HG02642 (cell line): ENCODE results near the gene CUX1.

ENCODE experiments used
- ATAC-seq: cut with Tn5 transposase; IDR thresholded peaks from one replicate; pipeline ENCODE4 v1.9.1; 2021; ENCODE audit warnings: mild to moderate bottlenecking; ENCODE audit not compliant: unreplicated experiment, poor library complexity

The CUX1 gene

GRCh38 chr7:102234801-102235550 lies 417.6 kb downstream of the CUX1 start:
- no peak for ATAC-seq

DNA sequence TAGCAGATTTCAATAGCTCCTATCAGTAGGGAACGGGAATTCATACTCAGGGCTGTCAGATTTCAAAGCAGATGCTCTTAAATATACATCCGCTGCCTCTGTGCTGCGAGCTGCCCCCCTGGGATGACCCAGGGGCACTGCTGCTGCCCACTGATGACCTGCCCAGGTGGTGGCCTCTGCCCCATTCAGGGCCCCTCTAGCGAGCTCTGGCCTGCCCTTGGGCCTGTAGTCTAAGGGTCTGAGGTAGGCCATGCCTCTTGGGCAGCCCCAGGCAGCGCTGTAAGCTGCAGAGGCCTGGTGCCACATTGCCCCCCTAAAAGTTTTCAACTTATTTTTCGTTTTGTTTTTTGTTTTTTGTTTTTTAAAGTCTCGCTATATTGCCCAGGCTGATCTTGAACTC lies 418.7 kb downstream of the CUX1 start:
- no peak for ATAC-seq

- ATAC-seq: no peak
These were observed 419.3 kb downstream of the CUX1 start for GRCh38 chr7:102236592-102237287.

- no peak for ATAC-seq
These were observed 421.9 kb downstream of the CUX1 start for GRCh38 chr7:102239206-102239820.

DNA sequence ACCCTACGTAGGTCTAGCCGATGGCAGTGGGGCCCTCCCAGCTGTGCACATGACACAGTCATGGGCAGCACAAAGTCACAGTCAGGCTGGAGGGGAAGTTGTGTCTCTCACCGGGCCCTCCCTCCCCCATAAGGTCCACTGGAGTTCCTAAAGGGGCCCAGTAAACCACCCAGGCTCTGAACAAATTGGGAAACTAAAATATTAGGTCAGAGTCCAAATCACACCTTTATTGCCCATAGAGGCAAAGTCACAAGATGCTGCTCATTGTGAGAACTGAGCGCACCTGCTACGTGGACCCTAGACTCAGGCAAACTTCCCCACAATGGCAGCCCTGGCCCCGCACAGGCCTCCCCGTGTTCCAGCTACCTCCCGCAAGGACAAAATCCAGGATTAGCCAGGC lies 424.0 kb downstream of the CUX1 start:
- no peak for ATAC-seq

GRCh38 chr7:102244601-102245000 lies 427.2 kb downstream of the CUX1 start:
- no peak for ATAC-seq

DNA sequence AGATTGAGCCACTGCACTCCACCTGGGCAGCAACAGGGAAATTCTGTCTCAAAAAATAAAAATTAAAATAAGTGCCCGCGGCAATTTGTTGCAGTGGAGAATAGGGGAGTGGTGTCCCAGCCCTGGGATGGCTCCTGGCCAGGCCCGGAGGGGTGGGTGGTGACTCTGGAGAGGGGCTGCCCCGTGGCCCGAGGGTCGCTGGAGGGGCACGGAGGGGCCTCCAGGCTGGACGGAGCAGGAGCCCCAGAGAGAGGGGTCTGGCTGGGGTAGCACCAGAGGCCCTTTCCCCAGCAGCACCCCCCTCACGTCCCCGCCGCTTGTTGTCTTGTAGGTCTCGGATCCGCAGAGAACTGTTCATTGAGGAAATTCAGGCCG lies 430.6 kb downstream of the CUX1 start:
- no peak for ATAC-seq

- ATAC-seq: no peak
These were observed 431.3 kb downstream of the CUX1 start for GRCh38 chr7:102248456-102249395.

GRCh38 chr7:102251531-102252365 lies 434.3 kb downstream of the CUX1 start:
- no peak for ATAC-seq

DNA sequence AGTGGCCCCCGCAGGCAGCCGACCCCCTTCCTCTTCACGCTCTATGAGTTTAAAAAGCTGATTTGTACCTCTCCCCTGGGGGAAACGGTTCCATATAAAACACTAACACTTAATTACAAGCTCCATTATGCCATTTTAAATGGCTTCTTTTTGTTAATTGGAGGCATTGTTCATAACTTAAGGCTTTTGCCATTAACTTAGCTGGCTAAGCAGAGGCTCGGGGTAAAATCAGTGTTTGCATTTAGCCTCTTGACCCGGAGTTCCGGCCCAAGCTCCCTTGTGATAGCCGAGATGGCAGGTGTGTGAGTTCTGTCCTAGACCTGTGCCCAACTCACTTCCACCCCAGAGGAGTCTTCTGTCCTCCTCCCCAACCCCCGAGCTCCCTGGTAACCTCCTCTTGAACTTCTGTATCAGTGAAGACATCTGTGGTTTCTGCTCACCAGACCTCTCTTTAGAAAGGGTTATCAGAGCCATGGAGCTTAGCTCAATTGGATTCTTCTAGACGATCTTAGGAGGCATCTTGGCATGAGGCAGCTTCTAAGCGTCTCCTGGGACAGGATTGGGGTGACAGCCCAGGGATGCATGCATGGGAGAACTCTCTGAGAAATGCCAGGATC lies 435.0 kb downstream of the CUX1 start:
- ATAC-seq: no peak

DNA sequence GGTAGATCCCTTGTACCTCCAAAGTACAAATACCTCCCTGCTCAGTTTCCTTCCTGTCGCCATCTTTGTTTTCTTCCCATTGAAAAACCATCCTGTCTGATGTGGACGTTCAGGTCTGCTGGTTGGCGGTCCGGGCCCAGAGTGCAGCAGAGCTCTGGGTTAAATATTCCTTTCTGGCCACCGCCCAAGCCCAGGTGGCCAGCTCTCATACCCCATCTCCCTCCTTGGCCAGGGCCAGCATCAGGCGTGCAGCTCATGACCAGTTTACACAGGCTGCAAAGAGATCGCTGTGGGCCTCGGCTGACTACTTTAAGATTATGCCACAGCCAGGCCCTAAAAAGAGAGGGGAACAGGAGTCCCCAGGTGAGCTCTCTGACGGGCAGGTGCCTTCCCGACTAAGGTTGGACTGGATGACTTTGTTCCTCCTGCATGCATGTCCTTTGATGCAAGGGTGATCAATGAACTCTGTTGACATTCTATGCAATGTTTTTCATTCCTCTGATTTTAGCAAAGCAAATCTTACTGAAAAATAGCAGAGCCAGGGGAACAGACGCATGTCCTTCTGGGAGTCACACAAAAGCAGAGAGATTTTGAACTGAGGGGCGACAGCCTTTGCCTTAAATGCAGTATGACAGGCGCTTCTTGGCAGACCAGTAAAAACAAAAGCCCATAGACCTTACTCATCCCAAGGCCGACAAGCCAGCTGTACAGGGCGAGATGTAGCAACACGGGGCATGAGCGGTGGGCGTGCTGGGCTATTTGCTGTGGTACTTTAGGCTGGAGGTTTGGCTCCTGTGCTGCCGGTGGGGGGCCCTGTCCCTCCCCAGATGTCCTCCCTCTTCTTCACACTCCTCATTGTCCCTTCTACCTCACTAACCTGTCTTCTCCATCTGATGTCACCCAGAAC lies 435.9 kb downstream of the CUX1 start:
- ATAC-seq: no peak

DNA sequence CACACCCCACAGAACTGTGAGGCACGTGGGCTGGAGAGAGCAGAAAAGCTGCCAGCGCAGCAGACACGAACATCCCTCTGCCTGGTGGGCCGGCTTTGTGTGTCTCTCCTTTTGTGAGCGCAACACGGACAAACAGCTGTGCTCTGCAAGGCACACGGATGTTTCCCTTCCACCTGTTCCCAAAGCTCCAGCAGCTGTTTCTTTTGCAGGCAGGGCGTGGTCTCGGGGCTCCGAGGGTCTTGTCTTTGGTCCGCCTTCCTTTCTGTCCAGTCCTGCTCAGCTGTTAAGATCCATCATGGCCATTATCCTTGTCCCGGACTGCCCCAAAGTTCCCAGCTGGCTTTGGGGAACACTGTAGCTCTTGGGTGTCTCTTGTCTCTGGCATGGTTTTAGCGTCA lies 436.5 kb downstream of the CUX1 start:
- ATAC-seq: no peak

- ATAC-seq: no peak
These were observed 437.1 kb downstream of the CUX1 start for GRCh38 chr7:102254521-102254920.

DNA sequence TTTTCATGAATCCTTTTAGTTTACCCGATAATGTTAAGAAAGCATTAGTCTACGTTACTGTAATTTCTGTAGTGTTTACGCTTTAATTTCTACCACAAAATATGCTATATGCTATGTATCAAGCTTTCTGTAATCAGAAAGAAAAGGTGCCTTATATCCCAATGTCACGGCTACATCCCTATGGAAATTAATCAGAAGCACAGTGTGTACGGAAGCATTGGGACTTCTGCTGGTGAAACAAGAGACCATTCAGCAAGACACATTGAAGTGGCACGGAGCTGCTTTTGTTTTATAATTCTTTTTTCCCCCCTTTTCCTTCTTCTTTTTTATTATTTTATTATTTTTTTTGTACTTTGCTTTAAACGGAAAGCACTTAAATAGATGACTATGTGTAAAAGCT lies 438.1 kb downstream of the CUX1 start:
- ATAC-seq: no peak

GRCh38 chr7:102255916-102256315 lies 438.5 kb downstream of the CUX1 start:
- ATAC-seq: no peak

GRCh38 chr7:102258073-102258748 lies 440.8 kb downstream of the CUX1 start:
- ATAC-seq: no peak

DNA sequence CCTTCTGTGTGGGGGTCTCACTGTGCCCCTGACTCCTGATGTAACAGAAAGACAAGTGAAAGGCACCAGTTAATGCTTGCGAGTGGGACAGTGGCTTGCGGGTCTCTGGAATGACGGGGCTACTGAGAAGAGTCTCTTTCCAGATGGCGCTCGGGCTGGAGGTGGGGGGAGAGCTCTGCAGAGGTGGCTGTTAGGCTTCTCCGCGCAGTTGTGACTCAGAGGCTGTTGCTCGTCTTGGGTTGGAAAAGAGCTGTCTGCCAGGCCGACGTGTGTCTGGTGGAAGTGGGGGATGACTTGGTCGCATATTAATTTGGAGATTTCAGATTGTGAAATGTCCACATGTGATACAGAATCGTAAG lies 441.3 kb downstream of the CUX1 start:
- no peak for ATAC-seq

DNA sequence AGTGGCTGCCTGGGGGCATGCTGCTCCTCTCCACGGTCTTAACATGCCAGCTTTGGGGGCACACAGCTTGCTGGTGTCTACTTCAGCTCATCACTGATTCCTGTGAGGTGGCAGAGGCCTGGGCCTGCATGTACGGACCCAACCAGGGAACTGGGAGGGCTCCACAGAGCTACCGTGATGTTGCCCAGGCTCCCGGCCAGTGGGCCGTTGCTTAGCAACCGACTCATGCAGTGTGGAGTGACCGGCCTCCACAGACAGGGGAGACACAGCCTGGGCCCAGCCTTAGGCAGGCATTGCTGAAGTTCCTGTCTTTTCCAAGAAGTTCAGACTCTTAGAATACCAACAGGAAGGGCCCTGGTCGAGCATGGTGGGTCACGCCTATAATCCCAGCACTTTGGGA lies 443.4 kb downstream of the CUX1 start:
- no peak for ATAC-seq
